Kidney (tissue), 14 donors: Measurements from ENCODE around the gene CERK. TPM values are rescaled to one million over a fixed set of nuclear protein-coding genes. Genes with fewer than 3 reads are reported as not detected.
A peak's percentile ranks its signal among the peaks of the same experiment; 100 is the strongest.

Source experiments
- DNase-seq, 5 donors: peaks; one replicate each; pipeline ENCODE4 v3.0.0-alpha.2; 2013 to 2020
- FAIRE-seq: peaks from 2 replicates; lab custom pipeline; 2012; peaks lifted over from hg19 to GRCh38; lab: Jason Lieb, UNC
- H3K27ac ChIP-seq, 2 donors: one replicate each; pipeline ENCODE4 v1.7.0; 2013; ENCODE audit warnings: low read depth in 2 of 2, low read length in 2 of 2, inconsistent platforms in 1 of 2
- H3K27me3 ChIP-seq: one replicate; pipeline ENCODE4 v1.7.1; 2013; ENCODE audit warnings: low read length, inconsistent platforms; ENCODE audit not compliant: control insufficient read depth, insufficient read depth
- H3K36me3 ChIP-seq, 3 donors: one replicate each; pipeline versions ENCODE4 v1.7.0 to v1.7.1; 2013; ENCODE audit warnings: low read length in 3 of 3, control low read depth in 1 of 3, inconsistent platforms in 1 of 3; ENCODE audit not compliant: insufficient read depth in 3 of 3, control insufficient read depth in 2 of 3
- H3K4me1 ChIP-seq, 3 donors: one replicate each; pipeline versions ENCODE4 v1.7.0 to v1.7.1; 2013; ENCODE audit warnings: low read length in 3 of 3, inconsistent platforms in 1 of 3, low read depth in 1 of 3; ENCODE audit not compliant: control insufficient read depth in 2 of 3, insufficient read depth in 2 of 3
- H3K4me3 ChIP-seq, 3 donors: one replicate each; pipeline versions ENCODE4 v1.7.0 to v1.8.1; 2013; ENCODE audit warnings: low read length in 3 of 3, control low read depth in 1 of 3, inconsistent platforms in 1 of 3
- H3K9ac ChIP-seq, 3 donors: one replicate each; pipeline versions ENCODE4 v1.7.0 to v1.7.1; 2013; ENCODE audit warnings: low read length in 3 of 3, control low read depth in 1 of 3, inconsistent platforms in 1 of 3
- H3K9me3 ChIP-seq, 3 donors: one replicate each; pipeline versions ENCODE4 v1.7.0 to v1.7.1; 2013; ENCODE audit warnings: low read length in 3 of 3, control low read depth in 1 of 3, inconsistent platforms in 1 of 3; ENCODE audit not compliant: control insufficient read depth in 2 of 3, insufficient read depth in 1 of 3
- intact Hi-C: fragments of 100-400 bp; cut with DNase I; formaldehyde crosslinking; loops from one replicate; pipeline ENCODE4 v1.11.1; 2022
- polyA plus RNA-seq: library from polyadenylated mRNA; stranded (reverse); fragments of 350-450 nt; fragmentation: Illumina TruSeq; extraction: RNeasy Lipid Tissue Mini Kit (QIAGEN cat#74804); gene quantifications from one replicate; pipeline ENCODE4 v1.2.3, GENCODE V29; 2014; ENCODE audit warnings: low read depth, low replicate concordance; ENCODE audit not compliant: insufficient read depth
- total RNA-seq: library from RNA; stranded (reverse); fragmentation: NEBNext Ultra II Directional; extraction: Animal tissue kit (Norgen Biotek cat#: 25700); gene quantifications from one replicate; pipeline ENCODE4 v1.2.1, GENCODE V29; 2021
- TF ChIP-seq, protein P1 (sequence below): IDR thresholded peaks from 3 replicates; pipeline ENCODE4 v1.5.1; 2012; ENCODE audit warnings: mild to moderate bottlenecking, moderate library complexity, borderline replicate concordance; ENCODE audit not compliant: insufficient read depth; ENCODE audit errors: extremely low read depth
- donor health status: control.
- donor health status: control.
- donor health status: control.
- donor health status: control.
- donor health status: control.
- donor health status: DM: yes; HTN: yes; CAD: no.
- donor health status: Normal renal cell carcinoma (clear cell type).

Gene CERK
- total and polyA plus RNA-seq, 2 donors from 2014 or later, result 21.6 to 28.2 TPM

DNA sequence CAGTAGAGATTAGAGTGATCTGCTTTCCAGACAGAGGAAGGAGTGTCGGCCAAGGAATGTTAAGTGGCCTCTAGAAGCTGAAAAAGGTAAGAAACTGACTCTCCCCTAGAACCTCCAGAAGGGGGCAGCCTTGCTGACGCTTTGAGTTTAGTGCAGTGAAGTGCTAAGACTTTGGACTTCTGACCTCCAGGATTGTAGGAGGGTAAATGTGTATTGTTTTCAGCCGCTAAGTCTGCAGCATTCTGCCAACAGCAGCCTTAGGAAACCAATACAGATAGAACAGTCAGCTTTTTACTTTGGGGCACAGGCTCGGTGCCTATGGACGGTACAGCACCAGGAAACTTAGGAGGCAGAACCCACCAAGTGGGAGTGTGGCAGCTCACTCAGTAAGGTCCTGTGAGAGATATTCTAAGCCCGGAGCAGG lies 20.8 kb upstream of the CERK start:
- Histone ChIP-seq H3K9me3 (no peaks in the 10 kb centered on the region), H3K27me3 (no peaks in the 10 kb centered on the region), H3K36me3 (no peaks in the 10 kb centered on the region), H3K4me3 (no peak overlapping the region), H3K27ac (peak overlapping the region in 1 of 2 donors; percentile 5), H3K4me1 (peaks cover 2 to 22% (median 16%) of the 10 kb centered on the region in 3 donors), H3K9ac (peak overlapping the region in 1 of 3 donors; percentile 17)
- TF ChIP-seq, protein P1, sequence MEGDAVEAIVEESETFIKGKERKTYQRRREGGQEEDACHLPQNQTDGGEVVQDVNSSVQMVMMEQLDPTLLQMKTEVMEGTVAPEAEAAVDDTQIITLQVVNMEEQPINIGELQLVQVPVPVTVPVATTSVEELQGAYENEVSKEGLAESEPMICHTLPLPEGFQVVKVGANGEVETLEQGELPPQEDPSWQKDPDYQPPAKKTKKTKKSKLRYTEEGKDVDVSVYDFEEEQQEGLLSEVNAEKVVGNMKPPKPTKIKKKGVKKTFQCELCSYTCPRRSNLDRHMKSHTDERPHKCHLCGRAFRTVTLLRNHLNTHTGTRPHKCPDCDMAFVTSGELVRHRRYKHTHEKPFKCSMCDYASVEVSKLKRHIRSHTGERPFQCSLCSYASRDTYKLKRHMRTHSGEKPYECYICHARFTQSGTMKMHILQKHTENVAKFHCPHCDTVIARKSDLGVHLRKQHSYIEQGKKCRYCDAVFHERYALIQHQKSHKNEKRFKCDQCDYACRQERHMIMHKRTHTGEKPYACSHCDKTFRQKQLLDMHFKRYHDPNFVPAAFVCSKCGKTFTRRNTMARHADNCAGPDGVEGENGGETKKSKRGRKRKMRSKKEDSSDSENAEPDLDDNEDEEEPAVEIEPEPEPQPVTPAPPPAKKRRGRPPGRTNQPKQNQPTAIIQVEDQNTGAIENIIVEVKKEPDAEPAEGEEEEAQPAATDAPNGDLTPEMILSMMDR, result peak; percentile 73
- FAIRE-seq (no peak), DNase-seq (peak; percentile 55 to 94 (median 83))
- intact Hi-C loops, result no loop called here

GRCh38 chr22:46758121-46758520 lies 20.1 kb upstream of the CERK start:
- FAIRE-seq (no peak), DNase-seq (no peak)
- Histone ChIP-seq H3K9ac (no peak overlapping the region), H3K27me3 (no peaks in the 10 kb centered on the region), H3K9me3 (no peaks in the 10 kb centered on the region), H3K4me3 (no peak overlapping the region), H3K36me3 (no peaks in the 10 kb centered on the region), H3K27ac (no peak overlapping the region), H3K4me1 (peaks cover 2 to 27% (median 23%) of the 10 kb centered on the region in 3 donors)
- TF ChIP-seq, protein P1, result no peak
- intact Hi-C loops, result no loop called here

DNA sequence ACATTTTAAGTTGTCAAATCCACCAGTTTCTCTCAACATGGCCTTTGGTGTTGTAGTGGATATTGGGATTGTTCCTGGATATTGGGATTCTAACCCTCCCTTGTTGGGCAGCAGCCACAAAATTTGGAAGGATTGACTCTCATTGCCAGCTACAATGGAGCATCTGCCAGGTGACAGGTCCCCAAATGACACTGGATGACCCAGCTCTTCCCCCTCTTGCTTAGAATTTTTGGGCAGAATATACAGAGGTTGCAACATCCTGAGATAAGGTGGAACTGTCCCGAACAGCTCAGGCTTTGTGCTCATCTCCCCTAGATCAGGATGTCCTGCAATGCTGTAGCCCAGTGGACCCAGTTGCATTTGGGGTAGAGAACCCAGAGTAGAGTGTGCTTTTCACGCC lies 19.1 kb upstream of the CERK start:
- H3K4me3 ChIP-seq, result no peak overlapping the region
- no peaks in the 10 kb centered on the region for H3K9me3 ChIP-seq
- DNase-seq (peak in 1 of 5 donors; percentile 4), FAIRE-seq (no peak)
- no peaks in the 10 kb centered on the region for H3K36me3 ChIP-seq
- no peak overlapping the region for H3K27ac ChIP-seq
- no peaks in the 10 kb centered on the region for H3K27me3 ChIP-seq
- H3K4me1 ChIP-seq, result peaks cover 2 to 28% (median 25%) of the 10 kb centered on the region in 3 donors
- TF ChIP-seq, protein P1, result no peak
- H3K9ac ChIP-seq, result no peak overlapping the region
- intact Hi-C loops, result no loop called here

DNA sequence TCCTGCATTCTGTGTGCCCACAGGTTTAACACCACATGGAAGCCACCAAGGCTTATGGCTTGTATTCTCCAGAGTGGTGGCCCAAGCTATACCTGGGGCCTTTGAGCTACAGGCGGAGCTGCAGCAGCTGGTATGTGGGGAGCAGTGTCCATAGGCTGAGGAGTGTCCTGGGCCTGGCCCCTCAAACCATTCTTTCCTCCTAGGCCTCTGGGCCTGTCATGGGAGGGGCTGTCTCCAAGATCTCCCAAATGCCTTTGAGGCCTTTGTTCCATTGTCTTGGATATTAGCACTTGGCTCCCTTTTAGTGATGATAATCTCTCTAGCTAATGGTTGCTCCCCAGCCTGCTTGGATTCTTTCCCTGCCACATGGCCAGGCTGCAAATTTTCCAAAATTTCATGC lies 18.0 kb upstream of the CERK start:
- Histone ChIP-seq H3K36me3 (no peaks in the 10 kb centered on the region), H3K27ac (no peak overlapping the region), H3K9me3 (no peaks in the 10 kb centered on the region), H3K27me3 (no peaks in the 10 kb centered on the region), H3K4me1 (peaks cover 0 to 32% (median 24%) of the 10 kb centered on the region in 3 donors), H3K4me3 (no peak overlapping the region), H3K9ac (no peak overlapping the region)
- intact Hi-C loops, result no loop called here
- TF ChIP-seq, protein P1, result no peak
- no peak for FAIRE-seq
- DNase-seq, result peak in 2 of 5 donors; percentile 18 to 20
